Measurements from ENCODE around the gene RNF207. TPM values are rescaled to one million over a fixed set of nuclear protein-coding genes. Genes with fewer than 3 reads are reported as not detected.

The RNF207 gene
- total and polyA plus RNA-seq, 2 of the 4 experiments (the other 2 are of a cell fraction) = 2.7 to 17.2 TPM

DNA sequence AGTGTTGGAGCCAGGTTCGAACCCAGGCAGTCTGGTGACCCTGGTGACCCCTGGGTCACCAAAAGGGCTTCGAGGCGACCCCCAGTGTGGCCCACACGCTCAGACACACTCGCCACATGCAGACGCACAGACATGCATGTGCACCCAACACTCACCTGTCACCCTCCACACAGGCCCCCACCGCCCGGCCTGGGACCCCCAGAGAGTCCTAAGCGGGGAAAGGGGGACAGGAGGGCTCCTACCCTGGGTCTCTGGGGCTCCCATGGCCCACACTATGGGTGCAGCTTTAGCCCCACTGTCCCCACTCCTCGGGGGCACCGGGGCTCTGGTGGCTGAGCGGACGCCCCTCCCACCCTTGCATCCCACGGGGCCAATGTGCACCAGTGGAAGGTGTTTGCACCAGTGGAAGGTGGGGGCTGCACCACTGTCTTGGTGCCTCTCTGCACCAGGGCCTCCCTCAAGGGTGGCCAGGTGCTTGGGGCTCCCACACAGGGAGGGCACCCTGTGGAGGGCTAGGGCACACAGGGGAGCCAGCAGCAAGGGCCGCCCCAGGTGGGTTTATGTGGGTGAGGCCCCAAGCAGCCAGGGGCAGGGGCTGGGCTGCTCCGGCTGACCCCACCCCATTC, 35.7 kb upstream of the RNF207 start:
- Histone ChIP-seq H3K18ac (ENCODE audit: low read depth, low read length) (no peak overlapping the region), H3K56ac (ENCODE audit: extremely low read depth, insufficient read depth, low read length) (no peak overlapping the region), H3K36me3 (ENCODE audit: control insufficient read depth, insufficient read depth, low read length) (no peaks in the 10 kb centered on the region), H3K27me3 (ENCODE audit: control insufficient read depth, insufficient read depth, low read length) (peaks cover 32% of the 10 kb centered on the region; the same call in 1 of the 2 replicates), H2BK20ac (ENCODE audit: low read depth, low read length) (no peak overlapping the region), H2BK15ac (ENCODE audit: low read depth, low read length) (no peak overlapping the region), H3K9ac (ENCODE audit: low read depth, low read length) (no peak overlapping the region), H3K9me3 (ENCODE audit: control insufficient read depth, insufficient read depth, low read length) (no peaks in the 10 kb centered on the region; the same call in 1 of the 2 replicates), H2AK5ac (ENCODE audit: low read depth, low read length) (no peak overlapping the region), H3K79me1 (ENCODE audit: low read depth in 1 of 2, low read length in 2 of 2) (no peaks in the 10 kb centered on the region), H3K23ac (ENCODE audit: low read depth, low read length) (no peak overlapping the region), H4K20me1 (ENCODE audit: insufficient read depth, low read length) (no peaks in the 10 kb centered on the region), H2BK5ac (ENCODE audit: low read depth, low read length, poor library complexity, severe bottlenecking) (no peak overlapping the region), H4K8ac (ENCODE audit: low read depth in 2 of 2, low read length in 2 of 2) (no peak overlapping the region), H3K14ac (replicated peaks; ENCODE audit: low read depth, low read length) (no peak overlapping the region), H3K4me2 (ENCODE audit: low read depth, low read length) (no peak overlapping the region), H3K27ac (ENCODE audit: insufficient read depth, low read length) (no peak overlapping the region), H4K5ac (ENCODE audit: low read depth, low read length) (no peak overlapping the region), H3K4me1 (ENCODE audit: control insufficient read depth, insufficient read depth, low read length) (no peaks in the 10 kb centered on the region), H2AK9ac (replicated peaks; ENCODE audit: low read depth, low read length, poor library complexity) (no peak overlapping the region), H2AFZ (replicated peaks; ENCODE audit: low read length, poor library complexity) (no peak overlapping the region), H3K9me1 (ENCODE audit: insufficient read depth, low read length) (no peaks in the 10 kb centered on the region), H4K91ac (ENCODE audit: insufficient read depth, low read depth, low read length) (no peak overlapping the region), H3K4ac (ENCODE audit: low read depth, low read length) (no peak overlapping the region), H2BK120ac (ENCODE audit: low read depth, low read length) (no peak overlapping the region), H3K4me3 (ENCODE audit: insufficient read depth, low read depth, low read length) (no peak overlapping the region)
- intact Hi-C loops (cut with micrococcal nuclease) (loop anchor here (2.0 to 5.0 kb wide), 2 partner anchors 61 to 118 kb away; no protein-coding TSS in a partner anchor), dilution Hi-C loops (cut with HindIII; ENCODE audit: low sequenced_read_pairs, unreplicated experiment) (no loop called here), in situ Hi-C loops (cut with MboI; ENCODE audit: low sequenced_read_pairs) (no loop called here)
- BruUV-seq (replicated peaks) = no TSS peak
- 30% methylated on average over 5 of the region's 16 CpGs; no CpG with 5 or more reads in 1 of the 2 experiments for WGBS, 2 experiments (ENCODE audit: extremely low coverage in 2 of 2, insufficient read length in 1 of 2)
- DNase-seq (no peak), ATAC-seq (ENCODE audit: low read depth) (no peak)
- POLR2A ChIA-PET (ENCODE audit: unreplicated experiment) = no interaction called here
- CTCF ChIA-PET = no interaction called here
- TF ChIP-seq MAZ (IDR thresholded peaks at IDR 0.05; ENCODE audit: borderline replicate concordance, low read depth, low read length) = no peak
